ENCODE results near the gene PLEKHA8. TPM values are rescaled to one million over a fixed set of nuclear protein-coding genes. Genes with fewer than 3 reads are reported as not detected.

Gene PLEKHA8
- total RNA-seq (2014; rRNA removed) (8.4 and 10.4 TPM in 2 replicates), Bru-seq, nascent RNA (percentile 78 among the genes with signal in this experiment), BruChase-seq, experiment 1, labeled RNA remaining after a 6-hour chase (percentile 72 among the genes with signal in this experiment), BruChase-seq, experiment 2, labeled RNA remaining after a 2-hour chase (percentile 81 among the genes with signal in this experiment)
- long read RNA-seq, full-length matches to known transcripts, result 14 of 44 reads
- long read RNA-seq, partial matches to known transcripts, result 3 of 44 reads
- long read RNA-seq, other reads (novel, unspliced or antisense), result 27 of 44 reads

GRCh38 chr7:30028216-30028748 lies at the start of gene PLEKHA8:
Gene PLEKHA8 (plus strand): TSS chr7:30028412. CDS start chr7:30028763, 351 bp downstream.
- Histone ChIP-seq H3K9me3 (ENCODE audit: low read length) (no peaks in the 10 kb centered on the region), H3K79me2 (ENCODE audit: low read length) (peaks cover 77% of the 10 kb centered on the region)

GRCh38 chr7:29980151-29980550 lies 48.1 kb upstream of the PLEKHA8 start:
- TF ChIP-seq EZH2 (IDR thresholded peaks at IDR 0.05; ENCODE audit: low read length, unreplicated experiment), result no peak
- TF ChIP-seq CTCF (conservative IDR thresholded peaks at IDR 0.05; ENCODE audit: low read depth, low read length), result no peak
- no peak for TF ChIP-seq EZH2phosphoT487 (IDR thresholded peaks at IDR 0.05; ENCODE audit: borderline replicate concordance, low read length)
- no peak overlapping the region for H3K4me2 ChIP-seq (ENCODE audit: low read length)
- 0 out of 2 replicates have a peak, but pooled peaks cover 4% of the 10 kb centered on the region for H3K36me3 ChIP-seq (ENCODE audit: low read depth, low read length)
- H4K20me1 ChIP-seq (ENCODE audit: low read length), result no peaks in the 10 kb centered on the region
- intact Hi-C loops (cut with micrococcal nuclease), result no loop called here
- H3K27me3 ChIP-seq (ENCODE audit: low read length), result no peaks in the 10 kb centered on the region
- no peak for DNase-seq
- no peaks in the 10 kb centered on the region for H3F3A ChIP-seq (ENCODE audit: low read length, unreplicated experiment)
- POLR2A ChIA-PET (ENCODE audit: unreplicated experiment), result no interaction called here
- no peak overlapping the region for H2AFZ ChIP-seq (ENCODE audit: low read length)
- H3K9me3 ChIP-seq (ENCODE audit: low read length), result no peaks in the 10 kb centered on the region
- ATAC-seq, result no peak
- H3K79me2 ChIP-seq (ENCODE audit: low read length), result peaks cover 66% of the 10 kb centered on the region
- H3K9me2 ChIP-seq (replicated peaks; ENCODE audit: low read length), result no peaks in the 10 kb centered on the region
- H3K9ac ChIP-seq (ENCODE audit: low read length), result no peak overlapping the region
- CTCF ChIA-PET, result no interaction called here
- no TSS peak for BruUV-seq (replicated peaks)
- no peaks in the 10 kb centered on the region for H3K4me1 ChIP-seq (ENCODE audit: insufficient read depth, low read length)
- no peak overlapping the region for H3K4me3 ChIP-seq (ENCODE audit: low read length)
- no peak overlapping the region for H3K27ac ChIP-seq (ENCODE audit: low read length)

More at GRCh38 chr7:30028216-30028748, at the start of gene PLEKHA8:
- no peak for TF ChIP-seq EZH2phosphoT487 (IDR thresholded peaks at IDR 0.05; ENCODE audit: borderline replicate concordance, low read length)
- TF ChIP-seq EZH2 (IDR thresholded peaks at IDR 0.05; ENCODE audit: low read length, unreplicated experiment), result no peak
- TF ChIP-seq CTCF (conservative IDR thresholded peaks at IDR 0.05; ENCODE audit: low read depth, low read length), result no peak
- POLR2A ChIA-PET (ENCODE audit: unreplicated experiment), result interaction anchor here (0.5 kb wide), 1 partner anchor 8 kb away, joined by 3 read pairs; no protein-coding TSS in a partner anchor
- no peaks in the 10 kb centered on the region for H3F3A ChIP-seq (ENCODE audit: low read length, unreplicated experiment)
- intact Hi-C loops (cut with micrococcal nuclease), result loop anchor here (5.0 kb wide), 2 partner anchors 91 to 144 kb away; no protein-coding TSS in a partner anchor
- no peak within 1 kb of the TSS for H3K27ac ChIP-seq (ENCODE audit: low read length)
- peaks cover 35% of the 10 kb centered on the region for H3K4me1 ChIP-seq (ENCODE audit: insufficient read depth, low read length)
- no peaks in the 10 kb centered on the region for H3K36me3 ChIP-seq (ENCODE audit: low read depth, low read length)
- peaks cover 3% of the 10 kb centered on the region; the same call in 1 of the 2 replicates for H4K20me1 ChIP-seq (ENCODE audit: low read length)
- H3K27me3 ChIP-seq (ENCODE audit: low read length), result no peaks in the 10 kb centered on the region
- H3K4me2 ChIP-seq (ENCODE audit: low read length), result peak within 1 kb of the TSS; percentile 94
- H3K9me2 ChIP-seq (replicated peaks; ENCODE audit: low read length), result no peaks in the 10 kb centered on the region
- DNase-seq, result peak; percentile 86
- BruUV-seq (replicated peaks), result no TSS peak
- peak; percentile 40 for ATAC-seq
- peak within 1 kb of the TSS; percentile 87 for H2AFZ ChIP-seq (ENCODE audit: low read length)
- peak within 1 kb of the TSS; percentile 84 for H3K4me3 ChIP-seq (ENCODE audit: low read length)
- CTCF ChIA-PET, result interaction anchor here (1.0 kb wide), 1 partner anchor 34 kb away, joined by 5 read pairs; no protein-coding TSS in a partner anchor
- peak within 1 kb of the TSS; percentile 45 for H3K9ac ChIP-seq (ENCODE audit: low read length)

Data from PC-3 (cell line).